ENCODE measurements around the gene LRRFIP2.
"Not testable (repeated sequence)": the region's sequence is repeated elsewhere in the genome, so short reads cannot be mapped to it uniquely, and the experiment has no call there.

DNA sequence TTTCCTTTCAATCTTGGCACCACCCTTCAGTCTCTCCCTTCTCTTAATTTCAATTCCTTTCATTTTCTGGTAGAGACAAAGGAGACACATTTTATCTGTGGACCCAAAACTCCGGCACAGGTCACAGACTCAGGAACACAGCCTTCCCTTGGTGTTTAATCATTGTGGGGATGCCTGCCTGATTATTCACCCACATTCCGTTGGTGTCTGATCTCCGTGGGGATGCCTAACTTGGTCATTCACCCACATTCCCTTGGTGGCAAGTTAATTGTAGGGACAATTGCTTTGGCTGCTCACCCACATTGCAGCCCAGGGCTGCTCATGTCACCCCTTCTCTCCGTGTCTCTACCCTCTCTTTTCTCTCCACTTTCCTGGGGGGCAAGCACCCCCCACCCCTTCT is 31.7 kb upstream of the LRRFIP2 start:
- TF ChIP-seq, protein P1, sequence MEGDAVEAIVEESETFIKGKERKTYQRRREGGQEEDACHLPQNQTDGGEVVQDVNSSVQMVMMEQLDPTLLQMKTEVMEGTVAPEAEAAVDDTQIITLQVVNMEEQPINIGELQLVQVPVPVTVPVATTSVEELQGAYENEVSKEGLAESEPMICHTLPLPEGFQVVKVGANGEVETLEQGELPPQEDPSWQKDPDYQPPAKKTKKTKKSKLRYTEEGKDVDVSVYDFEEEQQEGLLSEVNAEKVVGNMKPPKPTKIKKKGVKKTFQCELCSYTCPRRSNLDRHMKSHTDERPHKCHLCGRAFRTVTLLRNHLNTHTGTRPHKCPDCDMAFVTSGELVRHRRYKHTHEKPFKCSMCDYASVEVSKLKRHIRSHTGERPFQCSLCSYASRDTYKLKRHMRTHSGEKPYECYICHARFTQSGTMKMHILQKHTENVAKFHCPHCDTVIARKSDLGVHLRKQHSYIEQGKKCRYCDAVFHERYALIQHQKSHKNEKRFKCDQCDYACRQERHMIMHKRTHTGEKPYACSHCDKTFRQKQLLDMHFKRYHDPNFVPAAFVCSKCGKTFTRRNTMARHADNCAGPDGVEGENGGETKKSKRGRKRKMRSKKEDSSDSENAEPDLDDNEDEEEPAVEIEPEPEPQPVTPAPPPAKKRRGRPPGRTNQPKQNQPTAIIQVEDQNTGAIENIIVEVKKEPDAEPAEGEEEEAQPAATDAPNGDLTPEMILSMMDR (IDR thresholded peaks at IDR 0.05) = not testable (repeated sequence)
- not testable (repeated sequence) for TF ChIP-seq POLR2A (IDR thresholded peaks at IDR 0.05)
